Fibroblast of pulmonary artery (primary cell): ENCODE data around the gene MUS81.
"Not testable (repeated sequence)": the region's sequence is repeated elsewhere in the genome, so short reads cannot be mapped to it uniquely, and the experiment has no call there.

ENCODE experiments used
- DNase-seq: peaks from one replicate; pipeline ENCODE4 v3.0.0-alpha.2; 2010; ENCODE audit warnings: low read depth
- H3K4me3 ChIP-seq: replicated peaks from 2 replicates; pipeline ENCODE4 v1.5.1; 2011; ENCODE audit warnings: low read depth, mild to moderate bottlenecking, control low read depth, low read length, moderate library complexity
- TF ChIP-seq, protein P1 (sequence below): IDR thresholded peaks from 2 replicates; pipeline ENCODE4 v1.5.1; 2011; ENCODE audit warnings: mild to moderate bottlenecking, control low read depth, low read length, inconsistent platforms; ENCODE audit errors: missing control alignments

Gene MUS81

GRCh38 chr11:65817835-65818680, 42.2 kb upstream of the MUS81 start:
- TF ChIP-seq, protein P1, sequence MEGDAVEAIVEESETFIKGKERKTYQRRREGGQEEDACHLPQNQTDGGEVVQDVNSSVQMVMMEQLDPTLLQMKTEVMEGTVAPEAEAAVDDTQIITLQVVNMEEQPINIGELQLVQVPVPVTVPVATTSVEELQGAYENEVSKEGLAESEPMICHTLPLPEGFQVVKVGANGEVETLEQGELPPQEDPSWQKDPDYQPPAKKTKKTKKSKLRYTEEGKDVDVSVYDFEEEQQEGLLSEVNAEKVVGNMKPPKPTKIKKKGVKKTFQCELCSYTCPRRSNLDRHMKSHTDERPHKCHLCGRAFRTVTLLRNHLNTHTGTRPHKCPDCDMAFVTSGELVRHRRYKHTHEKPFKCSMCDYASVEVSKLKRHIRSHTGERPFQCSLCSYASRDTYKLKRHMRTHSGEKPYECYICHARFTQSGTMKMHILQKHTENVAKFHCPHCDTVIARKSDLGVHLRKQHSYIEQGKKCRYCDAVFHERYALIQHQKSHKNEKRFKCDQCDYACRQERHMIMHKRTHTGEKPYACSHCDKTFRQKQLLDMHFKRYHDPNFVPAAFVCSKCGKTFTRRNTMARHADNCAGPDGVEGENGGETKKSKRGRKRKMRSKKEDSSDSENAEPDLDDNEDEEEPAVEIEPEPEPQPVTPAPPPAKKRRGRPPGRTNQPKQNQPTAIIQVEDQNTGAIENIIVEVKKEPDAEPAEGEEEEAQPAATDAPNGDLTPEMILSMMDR: peak; percentile 78
- DNase-seq: peak; percentile 88
- peak overlapping the region; percentile 56 for H3K4me3 ChIP-seq

DNA sequence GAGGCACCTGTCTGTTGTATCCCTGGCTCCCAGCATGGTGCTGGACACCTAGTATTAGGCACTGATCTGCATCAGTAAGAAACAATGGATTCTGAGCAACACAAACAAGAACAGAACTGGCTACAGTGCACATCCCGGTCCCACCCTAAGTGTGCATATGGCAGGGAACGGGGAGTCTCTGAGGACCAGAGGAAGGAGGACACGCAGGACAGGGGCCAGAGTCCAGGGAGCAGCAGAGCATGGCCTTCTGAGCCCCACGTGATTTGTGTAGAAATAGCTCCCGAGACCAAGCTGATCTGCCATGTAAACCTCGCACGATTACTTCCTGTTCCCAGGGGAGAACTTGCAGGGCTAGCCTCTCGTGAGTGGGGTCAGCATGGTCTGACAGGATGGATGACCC, 39.1 kb upstream of the MUS81 start:
- DNase-seq: no peak
- H3K4me3 ChIP-seq: no peak overlapping the region
- TF ChIP-seq, protein P1: no peak

GRCh38 chr11:65822776-65823528, 37.3 kb upstream of the MUS81 start:
- TF ChIP-seq, protein P1: no peak
- no peak for DNase-seq

GRCh38 chr11:65826984-65827735, 33.1 kb upstream of the MUS81 start:
- TF ChIP-seq, protein P1: no peak
- no peak for DNase-seq
- H3K4me3 ChIP-seq: no peak overlapping the region

More at GRCh38 chr11:65822776-65823528, 37.3 kb upstream of the MUS81 start:
- no peak overlapping the region for H3K4me3 ChIP-seq

GRCh38 chr11:65829459-65829858, 30.8 kb upstream of the MUS81 start:
- DNase-seq: no peak
- no peak overlapping the region for H3K4me3 ChIP-seq
- TF ChIP-seq, protein P1: no peak

DNA sequence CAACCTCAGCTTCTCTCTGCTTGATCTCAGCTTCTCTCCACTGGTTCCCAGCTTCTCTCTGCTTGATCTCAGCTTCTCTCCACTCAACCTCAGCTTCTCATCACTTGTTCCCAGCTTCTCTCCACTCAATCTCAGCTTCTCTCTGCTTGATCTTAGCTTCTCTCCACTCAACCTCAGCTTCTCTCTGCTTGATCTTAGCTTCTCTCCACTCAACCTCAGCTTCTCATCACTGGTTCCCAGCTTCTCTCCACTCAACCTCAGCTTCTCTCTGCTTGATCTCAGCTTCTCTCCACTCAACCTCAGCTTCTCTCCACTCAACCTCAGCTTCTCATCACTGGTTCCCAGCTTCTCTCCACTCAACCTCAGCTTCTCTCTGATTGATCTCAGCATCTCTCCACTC, 28.0 kb upstream of the MUS81 start:
- DNase-seq: not testable (repeated sequence)

More for the DNA sequence above, 28.0 kb upstream of the MUS81 start:
- not testable (repeated sequence) for H3K4me3 ChIP-seq
